NT2/D1 (cell line): ENCODE measurements around the gene CRTAC1.

Experiments
- SUZ12 ChIP-seq: IDR thresholded peaks from 2 replicates; pipeline ENCODE4 v1.6.1; 2011; ENCODE audit not compliant: insufficient read length, insufficient read depth; ENCODE audit errors: extremely low read depth
- ZNF274 ChIP-seq: IDR thresholded peaks from 2 replicates; pipeline ENCODE4 v1.6.1; 2011; ENCODE audit warnings: mild to moderate bottlenecking, low read depth, low read length

DNA sequence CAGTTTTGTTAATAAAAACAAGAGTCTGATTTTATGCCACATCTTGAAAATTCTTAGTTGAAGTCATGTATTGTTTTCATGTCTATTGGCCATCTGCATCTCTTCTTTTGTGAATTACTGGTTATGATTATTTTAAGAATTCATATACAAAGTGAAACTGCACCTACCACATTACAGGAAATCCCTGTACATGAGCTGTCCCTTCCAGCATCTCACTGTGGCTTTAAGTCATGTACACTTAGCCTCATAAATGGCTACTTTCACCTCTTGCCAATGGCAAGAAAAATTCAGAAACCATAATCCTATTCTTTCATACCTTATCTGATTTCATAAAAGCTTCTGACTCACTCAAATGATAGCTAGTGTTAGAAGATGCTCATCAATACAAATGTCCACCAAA, 48.6 kb downstream of the CRTAC1 start:
- TF ChIP-seq ZNF274 (no peak), SUZ12 (no peak)
